NCI-H524 (cell line): Measurements from ENCODE around the gene SIRPA.
A peak's percentile ranks its signal among the peaks of the same experiment; 100 is the strongest.

Experiments used
- DNase-seq, 2 experiments: peaks; one replicate each; lab custom pipeline; 2025; lab: John Stamatoyannopoulos, UW

SIRPA gene

DNA sequence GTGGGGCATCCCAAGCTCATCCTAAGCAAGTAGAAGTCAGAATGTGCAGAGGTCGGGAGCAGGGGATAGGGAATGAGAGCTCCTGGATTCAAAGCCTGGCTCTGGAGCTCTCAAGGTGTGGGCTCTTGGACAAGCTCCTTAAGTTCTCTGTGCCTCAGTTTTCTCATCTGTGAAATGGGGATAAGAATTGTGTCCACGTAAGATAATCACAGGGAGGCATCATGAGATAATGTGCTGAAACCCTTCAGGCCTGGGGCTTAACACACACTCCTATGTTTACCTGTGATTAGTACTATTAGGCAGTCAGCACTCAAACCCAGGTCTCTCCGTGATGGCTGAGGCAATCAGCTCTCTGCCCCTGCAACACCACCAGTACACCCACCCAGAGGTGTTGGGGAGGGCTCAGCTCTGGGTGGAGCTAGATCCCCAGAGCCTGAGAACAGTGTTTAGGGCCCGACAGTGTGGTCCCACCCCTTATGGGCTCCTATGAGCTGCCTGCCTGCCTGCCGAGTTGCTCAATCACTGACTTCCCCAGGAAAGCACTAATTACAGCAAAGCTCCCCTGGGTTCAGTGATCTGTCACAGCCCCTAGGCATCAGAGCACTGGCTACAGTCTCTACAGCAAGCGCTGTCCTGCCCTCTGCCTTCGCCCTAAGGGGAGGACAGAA, 6.3 kb upstream of the SIRPA start:
- DNase-seq, result no peak

DNA sequence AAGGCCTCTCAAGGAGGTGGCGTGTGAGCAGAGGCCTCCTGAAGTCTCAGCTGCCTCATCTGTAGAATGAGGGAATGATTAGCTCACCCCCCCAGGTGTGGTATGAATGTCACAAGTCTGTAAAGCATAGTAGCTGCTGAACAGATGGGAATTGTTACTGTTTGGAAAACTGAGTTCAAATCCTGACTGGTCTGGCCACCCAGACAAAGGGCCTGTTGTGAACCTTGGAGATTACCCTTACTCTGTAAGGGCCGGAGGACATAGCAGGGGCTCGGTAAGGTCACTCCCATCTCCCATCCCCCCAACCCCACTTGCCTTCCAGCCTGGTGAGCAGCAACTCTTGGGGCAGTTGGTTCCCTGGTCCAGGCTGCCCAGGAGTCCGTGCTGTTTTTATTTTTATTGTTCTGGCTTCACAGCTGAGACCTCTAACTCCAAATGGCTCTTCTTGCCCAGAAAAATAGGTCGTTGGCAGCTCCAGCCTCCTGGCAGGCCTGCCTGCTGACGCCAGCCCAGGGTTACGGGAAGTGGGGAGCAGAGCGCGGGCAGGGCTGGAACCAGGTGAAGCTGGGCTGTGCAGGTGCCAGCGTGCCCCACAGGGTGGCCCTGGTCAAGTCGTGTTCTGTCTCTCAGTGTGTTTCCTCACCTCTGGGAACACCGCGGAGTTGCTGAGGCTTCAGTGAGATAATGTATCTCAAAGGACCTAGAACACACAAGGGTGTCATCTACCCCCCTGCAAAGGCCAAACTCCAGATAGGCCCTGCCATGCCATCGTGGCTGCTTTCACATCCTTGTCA, 4.5 kb upstream of the SIRPA start:
- no peak for DNase-seq

DNA sequence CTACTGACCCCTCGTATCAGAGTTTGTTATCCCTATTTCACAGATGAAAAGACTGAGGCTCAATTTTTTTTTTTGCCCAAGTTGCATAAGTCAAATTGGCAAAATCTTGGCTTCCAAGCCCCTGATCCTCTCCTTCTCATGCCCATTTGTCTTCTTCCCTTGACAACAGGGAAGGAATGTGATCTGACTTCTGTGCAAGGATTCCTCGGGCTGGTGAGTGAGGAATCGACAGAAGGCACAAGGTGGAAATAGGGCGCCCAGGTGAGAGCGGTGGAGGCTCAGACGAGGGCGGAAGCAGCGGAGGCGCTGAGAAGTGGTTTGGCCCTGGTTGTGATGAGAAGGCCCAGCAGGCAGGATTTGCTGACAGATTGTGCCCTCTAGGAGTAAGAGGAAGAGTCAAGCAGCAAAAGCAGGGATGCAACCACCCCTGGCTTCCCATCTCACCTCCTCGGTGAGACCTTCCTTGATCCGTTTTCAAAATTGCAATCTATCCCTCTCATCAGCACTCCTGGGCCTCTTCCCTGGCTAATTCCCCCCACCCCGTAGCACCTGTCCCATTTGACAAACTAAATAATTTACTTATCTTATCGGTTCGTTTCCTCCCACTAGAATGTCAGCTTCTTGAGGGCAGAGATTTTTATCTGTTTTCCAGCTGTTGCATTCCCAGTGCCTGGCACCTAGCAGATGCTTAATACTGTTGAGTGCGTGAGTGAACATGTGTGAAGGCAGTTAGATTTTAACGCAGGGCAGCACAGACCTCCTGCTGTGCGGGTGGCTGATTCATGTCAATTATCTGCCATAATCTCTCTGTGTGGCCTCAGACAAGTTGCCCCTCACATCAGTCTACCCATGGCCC, 3.7 kb upstream of the SIRPA start:
- peak; percentile 59 to 78 for DNase-seq

DNA sequence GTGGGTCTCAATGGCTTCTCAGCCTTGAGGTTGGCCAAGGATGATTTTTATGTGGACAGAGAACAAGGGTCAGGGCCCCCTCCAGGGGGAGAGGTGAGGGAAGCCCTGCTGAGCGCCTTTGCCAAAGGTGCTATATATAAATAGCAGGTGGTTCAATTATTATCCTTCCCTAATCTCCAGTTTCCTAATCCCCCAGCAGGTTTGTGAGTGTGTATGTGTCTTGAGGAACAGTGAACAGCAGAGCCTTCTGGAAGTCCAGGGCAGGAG, 3.2 kb upstream of the SIRPA start:
- peak in 1 of 2 experiments; percentile 79 for DNase-seq

DNA sequence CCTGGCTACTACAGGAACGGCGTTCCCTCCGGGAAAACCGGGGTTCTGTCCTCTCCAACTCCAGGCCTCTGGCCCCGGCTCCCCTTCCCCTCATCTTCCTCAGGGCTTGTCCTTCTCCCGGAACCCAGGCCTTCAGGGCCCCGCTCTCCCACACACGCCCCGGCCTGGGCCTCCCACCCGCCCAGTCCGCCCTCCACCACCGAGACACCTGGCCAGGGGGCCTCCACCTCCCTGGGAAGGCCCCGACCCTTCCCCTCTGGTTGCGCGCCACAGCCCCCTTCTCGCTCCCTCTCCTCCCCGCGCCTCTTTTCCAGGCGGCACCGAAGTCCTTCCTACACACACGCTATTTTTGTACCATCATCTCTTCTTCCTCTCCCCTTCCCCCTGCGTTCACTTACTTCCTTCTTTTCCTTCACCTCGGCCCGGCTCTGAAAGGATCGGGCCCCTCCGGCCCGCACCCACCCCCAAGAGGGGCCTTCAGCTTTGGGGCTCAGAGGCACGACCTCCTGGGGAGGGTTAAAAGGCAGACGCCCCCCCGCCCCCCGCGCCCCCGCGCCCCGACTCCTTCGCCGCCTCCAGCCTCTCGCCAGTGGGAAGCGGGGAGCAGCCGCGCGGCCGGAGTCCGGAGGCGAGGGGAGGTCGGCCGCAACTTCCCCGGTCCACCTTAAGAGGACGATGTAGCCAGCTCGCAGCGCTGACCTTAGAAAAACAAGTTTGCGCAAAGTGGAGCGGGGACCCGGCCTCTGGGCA, 1.3 kb upstream of the SIRPA start:
- no peak for DNase-seq

DNA sequence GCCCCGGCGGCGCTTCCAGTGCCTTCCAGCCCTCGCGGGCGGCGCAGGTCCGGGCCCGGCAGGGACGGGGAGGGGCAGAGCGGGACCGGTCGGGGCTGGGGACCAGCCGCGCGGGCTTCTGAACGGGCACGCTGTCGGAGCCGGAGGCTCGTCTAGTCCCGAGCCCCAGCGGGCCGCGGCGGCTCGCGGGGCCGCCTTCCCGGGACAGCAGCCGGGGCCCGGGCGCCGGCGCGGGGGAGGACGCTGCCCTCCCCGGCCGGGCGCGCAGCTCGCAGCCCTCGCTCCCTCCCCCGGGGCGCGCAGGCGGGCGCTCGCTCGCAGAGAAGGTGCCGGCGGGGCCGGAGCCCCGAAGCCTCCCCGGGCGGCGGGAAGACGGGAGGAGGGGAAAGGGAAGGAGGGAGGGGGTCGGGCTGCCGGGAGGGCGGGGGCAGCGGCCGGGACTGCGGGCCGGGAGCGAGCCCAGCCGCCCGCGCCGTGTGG, 696 bp upstream of the SIRPA start:
- DNase-seq, result peak in 1 of 2 experiments; percentile 26

DNA sequence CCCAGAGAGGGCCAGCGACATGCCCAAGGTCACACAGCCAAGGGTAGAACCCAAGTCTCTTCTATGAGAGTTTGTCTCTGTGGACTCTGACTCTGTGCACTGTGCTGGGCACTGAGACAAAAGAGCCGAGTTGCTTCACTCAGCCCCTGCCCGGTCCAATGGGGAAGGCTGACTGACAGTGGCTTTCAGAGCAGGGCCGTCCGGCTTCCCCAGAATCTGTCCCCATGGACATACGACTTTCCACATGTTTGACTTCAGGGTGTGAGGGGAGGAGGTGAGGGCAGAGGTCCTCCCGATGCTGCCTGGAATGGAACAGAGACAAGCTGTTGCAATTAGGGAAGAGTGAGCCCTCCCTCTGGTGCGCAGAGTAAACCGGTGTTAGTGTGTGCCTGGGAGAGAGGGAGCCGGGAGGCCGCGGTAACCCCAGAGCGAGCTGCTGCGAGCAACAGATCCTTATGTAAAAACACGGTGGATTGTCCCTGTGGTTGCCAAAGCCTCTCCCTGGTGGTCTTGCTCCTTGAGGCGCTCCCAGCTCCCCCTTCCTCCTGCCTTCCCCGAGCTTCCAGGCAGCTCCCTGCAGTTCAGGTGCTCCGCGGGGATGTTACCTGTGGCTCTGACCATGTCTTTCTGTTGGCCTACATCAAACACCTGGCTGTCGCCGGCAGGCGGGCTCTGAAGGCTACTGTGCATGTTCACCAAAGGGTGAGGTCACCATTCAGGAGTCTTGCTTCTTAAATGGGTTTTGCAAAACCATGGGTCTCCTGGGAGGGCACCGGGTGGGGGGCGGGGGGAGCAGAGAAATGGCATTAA, 672 bp downstream of the SIRPA start:
- no peak for DNase-seq

DNA sequence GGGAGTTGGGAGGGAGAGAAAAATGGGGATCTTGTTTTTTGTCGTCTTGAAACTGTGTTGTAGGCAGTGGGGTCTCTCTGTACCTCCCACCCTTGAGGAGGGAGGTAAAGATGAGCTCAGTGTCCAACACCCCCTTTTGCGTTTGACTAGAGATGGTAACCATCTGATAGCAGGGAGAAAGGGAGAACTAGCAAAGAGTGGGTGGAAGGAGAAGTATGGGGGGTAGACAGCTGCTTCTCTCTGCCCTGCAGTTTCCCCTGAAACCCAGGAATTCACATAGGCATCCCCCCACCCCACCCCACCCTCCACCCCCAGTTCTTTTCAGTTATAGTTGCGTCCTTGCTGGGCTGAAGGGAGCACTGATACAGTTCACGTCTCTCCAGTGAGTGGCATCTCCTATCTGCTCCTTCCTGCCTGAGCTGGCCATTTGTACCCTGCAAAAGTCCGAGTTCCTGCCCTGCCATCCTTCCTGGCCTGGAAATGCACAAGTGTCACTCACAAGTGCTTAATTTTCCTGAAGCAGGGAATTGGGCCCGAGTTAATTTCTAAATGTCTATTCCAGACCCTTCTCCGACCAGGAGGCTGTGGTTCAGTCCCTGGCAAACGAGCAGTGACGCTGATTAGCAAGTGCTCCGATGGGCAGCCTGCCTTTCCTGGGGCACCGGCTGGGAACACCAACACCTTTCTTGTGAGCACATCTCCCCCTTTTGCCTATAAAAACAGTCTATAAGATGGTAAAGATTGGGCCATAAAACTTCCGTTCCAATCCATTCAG, 1.5 kb downstream of the SIRPA start:
- DNase-seq, result no peak

DNA sequence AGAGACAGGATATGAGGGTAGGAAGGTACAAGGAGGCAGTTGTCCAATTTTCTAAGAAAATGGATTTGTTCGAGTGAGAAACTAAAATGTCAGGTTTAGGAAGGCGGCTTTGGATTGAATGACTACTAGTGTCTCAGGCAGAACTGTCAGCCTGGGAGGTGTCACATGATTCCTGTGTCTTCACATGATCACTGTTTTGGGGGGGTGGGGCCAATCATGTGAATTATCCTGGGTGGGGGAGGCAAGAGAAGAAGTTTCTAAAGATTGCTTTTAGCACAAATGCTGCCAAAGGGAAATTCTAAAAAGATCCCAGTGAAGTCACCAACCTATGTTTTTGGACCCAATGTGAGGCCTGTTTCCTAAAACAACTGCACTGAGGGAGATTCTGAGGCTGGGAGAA, 2.3 kb downstream of the SIRPA start:
- DNase-seq, result no peak

DNA sequence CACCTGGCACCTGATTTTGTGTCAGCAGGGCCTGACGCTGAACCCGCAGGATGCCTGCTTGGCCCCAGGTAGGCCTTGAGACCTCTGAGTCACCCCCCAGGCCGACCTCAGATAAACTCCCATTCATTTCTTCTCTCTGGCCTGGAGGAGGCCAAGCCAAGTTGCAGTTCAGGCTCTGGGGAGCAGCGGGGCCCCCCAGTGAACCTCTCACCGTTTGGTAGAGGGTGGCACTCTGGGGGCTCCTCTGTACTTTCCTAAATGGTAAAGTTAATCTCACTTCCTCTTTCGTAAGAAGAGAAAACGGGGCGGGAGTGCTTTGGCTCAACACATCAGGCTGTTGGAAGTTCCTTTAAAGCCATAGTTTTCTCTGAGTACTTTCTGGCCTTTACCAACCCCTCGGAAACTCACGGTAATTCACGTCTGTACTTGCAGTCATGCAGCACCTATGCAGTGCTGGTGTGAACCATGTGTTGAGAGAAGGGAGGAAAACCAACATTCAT, 2.8 kb downstream of the SIRPA start:
- no peak for DNase-seq

DNA sequence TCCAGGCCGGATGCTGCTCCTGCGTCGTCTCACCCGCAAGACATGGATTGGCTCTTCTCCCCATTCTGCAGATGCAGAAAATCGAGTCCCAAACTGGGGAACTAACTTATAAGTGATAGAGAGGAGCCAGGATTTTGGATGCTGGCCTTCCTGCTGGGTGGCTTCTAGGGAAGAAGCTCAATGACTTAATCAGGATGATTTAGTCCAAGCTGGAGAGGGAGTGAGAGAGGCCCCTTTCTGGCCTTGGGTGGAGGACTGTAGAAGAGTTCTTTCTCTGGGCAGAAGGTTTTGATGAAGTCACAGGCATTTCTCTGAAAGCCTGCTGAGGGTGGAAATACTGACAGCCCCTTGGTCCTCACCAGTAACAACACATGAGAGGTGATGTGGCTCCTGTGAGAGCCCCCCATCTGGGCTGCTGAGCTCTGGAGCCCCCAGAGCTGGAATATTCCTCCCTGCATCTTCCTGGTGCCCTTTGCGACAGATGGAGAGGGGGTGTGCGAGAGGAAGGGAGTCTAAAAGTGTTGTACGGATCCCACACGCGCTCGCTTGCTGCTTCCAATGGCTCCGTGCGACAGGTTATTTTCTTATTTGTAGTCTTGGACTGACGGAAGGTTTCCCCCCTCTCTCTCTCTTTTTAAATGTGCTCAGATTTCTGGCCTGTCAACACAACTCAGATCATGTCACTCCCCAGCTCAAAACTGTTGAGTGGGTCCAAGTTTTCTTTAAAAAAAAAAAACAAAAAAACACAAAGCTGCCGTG, 3.5 kb downstream of the SIRPA start:
- DNase-seq, result no peak

DNA sequence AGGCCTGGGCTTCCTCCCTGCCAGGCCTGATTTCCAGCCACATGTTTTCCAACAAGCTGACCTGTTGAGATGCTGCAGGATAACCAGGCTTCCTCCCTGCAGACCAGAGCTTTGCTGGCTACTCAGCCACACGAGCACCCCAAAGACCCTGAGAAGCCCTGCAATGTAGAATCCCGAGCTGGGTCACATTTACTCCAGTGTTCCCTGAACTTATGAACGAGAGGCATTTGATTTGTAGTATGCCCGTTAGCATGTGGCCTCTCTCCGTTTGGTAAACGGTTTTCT, 4.0 kb downstream of the SIRPA start:
- DNase-seq, result no peak

DNA sequence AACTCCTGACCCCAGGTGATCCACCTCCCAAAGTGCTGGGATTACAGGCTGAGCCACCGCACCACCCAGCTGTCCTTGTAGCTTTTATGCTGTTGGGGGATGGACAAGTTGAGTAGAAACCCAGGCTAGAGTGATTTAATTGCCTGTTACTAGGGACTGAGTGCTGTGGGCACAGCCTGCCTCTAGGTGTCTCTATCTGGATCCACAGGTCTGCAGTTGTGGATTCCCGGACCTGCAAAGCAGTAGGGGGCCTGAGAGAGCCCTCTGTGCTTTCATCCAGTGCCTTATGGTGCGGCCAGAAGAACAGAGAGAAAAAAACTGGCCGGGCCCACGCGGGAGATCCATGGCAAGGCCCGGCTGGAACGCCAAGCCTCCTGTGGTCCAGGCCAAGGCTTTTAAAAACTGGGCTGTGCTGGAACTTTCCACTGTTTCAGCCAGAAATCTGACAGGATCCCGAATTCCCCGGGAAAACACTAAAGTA, 5.2 kb downstream of the SIRPA start:
- peak; percentile 75 to 90 for DNase-seq

DNA sequence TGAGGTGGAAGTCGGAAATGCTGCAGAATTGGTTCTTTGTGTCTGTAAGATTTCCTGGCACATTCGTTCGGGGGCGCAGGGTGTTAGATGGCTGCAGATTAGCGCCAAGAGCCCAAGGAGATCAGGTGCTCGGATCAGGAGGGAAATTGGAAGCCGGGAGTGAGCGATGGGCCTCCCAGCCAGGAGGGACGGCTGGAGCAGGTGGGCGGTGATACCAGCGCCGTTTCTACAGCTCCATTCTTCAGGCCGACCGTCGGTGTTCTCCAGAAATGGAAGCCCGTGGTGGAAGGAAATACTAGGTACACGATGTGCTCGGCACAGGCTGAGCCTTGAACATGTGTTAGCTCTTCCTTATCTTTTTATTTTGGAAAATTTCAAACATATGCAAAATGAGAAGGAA, 6.5 kb downstream of the SIRPA start:
- DNase-seq, result no peak

DNA sequence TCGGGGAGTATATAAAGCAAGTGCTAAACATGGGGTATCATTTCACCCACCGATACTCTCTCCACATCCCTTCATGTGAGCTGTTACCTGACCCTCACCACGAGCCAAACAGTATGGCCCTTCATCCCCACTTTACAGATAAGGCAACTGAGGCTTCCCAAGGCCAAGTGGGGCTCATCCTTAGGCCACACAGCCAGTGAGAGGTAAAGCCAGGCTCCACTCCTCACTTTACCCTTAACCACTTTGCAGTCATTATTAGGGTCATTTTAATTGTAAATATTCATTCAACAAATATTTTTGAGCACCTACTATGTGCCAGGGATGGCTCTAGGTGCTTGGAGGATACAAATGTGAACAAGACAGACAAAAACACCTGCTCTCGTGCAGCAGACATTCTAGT, 7.0 kb downstream of the SIRPA start:
- no peak for DNase-seq

DNA sequence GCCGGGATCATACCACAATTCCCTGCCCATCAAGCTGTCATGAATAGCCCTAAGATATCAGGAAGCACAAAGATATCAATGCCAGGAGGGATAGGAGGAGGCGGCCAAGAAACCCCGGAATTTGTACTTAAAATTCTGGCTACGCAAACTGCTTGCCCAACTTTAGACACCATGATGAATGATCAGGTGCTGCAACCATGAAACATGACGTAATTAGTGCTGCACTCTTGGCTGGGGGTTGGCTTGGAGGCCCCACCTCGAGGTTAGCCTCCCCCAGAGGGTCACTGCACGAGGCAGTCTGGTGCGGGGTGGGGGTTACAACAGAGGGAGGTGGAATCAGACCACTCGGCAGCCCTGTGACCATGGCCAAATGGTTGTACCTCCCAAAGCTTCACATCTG, 8.9 kb downstream of the SIRPA start:
- no peak for DNase-seq

DNA sequence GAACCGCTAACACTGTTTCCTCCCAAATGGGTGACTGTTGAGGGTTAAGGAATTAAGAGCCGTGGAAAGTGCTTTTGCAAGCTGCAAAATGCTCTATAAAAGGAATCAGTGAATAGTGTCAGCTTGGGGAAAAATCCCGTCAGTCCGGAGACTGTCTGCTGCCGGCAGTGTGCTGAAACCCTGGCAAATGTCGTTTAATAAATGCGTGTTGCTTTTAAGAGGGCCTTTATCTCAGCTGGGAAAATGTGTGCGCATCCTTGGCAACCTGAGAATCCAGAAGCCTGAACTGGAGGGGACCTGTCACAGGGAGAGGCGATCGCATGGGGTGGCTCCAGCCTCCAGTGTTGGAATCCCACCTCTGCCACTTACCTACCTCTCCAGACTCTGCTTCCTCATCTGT, 9.8 kb downstream of the SIRPA start:
- DNase-seq, result no peak

DNA sequence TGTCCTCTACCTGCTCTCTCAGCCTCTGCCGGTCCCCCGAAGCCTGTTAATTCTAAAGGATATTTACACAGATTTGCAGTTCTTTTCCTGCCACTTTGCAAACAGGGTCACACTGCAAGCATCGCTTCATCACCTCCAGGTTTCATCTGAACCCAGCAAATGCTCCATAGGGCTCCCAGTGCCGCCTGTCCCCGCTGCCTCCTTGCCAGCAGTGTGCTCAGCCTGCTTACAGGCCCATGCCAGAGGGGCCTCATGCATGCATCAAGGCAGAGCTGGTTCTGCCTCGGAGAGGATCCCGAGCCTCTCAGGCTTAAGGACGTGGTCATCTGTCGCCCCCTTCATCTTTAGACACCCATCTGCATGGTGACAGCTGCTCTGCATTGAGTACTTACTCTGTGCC, 10.5 kb downstream of the SIRPA start:
- DNase-seq, result peak; percentile 54 to 84

DNA sequence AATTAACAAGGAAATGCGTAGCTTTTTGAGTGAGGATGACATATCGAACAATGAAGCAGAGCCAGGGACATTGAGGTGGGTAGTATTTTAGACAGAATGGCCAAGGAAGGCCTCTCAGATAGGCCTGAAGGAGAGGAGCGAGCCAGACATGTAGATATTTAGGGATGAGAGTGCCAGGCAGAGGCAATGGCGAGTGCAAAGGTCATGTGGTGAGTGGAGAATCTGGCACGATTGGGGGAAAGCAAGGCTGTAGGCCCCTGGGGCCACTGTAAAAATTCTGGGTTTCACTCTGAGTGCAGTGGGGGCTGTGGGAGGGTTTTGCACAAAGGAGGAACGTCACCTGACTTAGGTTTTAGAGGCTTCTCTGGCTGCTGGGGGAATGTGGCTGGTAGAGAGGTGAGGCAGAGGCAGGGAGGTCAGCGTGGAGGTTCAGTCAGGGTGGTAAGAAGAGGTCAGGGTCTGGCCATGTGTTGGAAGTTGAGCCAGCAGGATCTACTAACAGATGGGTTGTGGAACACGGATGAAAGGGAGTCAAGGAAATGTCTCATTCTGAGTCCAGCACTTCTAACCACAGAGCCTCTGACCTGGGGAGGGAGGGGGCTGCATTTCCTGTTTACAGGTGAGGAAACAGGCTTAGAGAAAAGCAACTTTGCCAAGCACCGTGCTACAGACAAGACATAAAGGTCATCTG, 11.3 kb downstream of the SIRPA start:
- no peak for DNase-seq
